ENCODE measurements around the gene ADAMTSL3.

The ADAMTSL3 gene

DNA sequence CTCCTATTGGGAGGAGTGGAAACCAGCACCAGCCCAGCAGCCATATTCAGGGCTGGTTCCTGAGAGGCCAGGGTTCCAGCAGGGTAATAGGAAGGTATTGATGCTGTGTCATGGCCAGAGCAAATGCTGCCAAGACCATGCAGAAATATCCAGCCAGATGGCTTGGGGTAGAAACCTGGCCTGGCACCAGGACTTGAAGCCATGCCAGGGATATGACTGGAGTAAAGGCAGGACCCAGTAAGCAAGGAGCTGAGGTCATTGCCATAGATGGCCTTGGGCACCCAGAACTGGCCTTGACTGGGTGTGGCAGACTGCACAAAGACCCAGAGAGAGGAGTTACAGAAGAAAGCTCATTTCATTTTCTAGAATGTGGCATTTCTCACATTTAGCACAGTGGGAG, 324.1 kb downstream of the ADAMTSL3 start:
- no peak for DNase-seq (ENCODE audit: low read depth)

DNA sequence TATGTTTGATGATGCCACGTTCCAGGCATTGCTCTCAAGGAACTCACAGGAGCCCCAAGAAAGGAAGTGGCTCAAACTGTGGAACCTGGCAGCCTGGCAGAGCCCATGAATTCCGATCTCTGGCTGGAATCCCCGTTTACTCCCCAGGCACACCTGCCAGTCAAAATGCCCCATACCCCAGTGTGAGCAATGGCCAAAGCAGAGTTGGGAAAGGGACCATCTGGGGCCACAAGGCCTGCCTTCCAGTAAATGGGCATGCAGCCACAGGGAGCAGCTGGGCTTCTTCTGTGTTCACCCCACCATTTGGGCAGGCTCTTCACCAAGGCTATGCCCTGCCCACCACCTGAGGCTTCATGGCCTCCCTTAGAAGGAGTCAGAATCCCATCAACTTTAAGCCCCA, 324.7 kb downstream of the ADAMTSL3 start:
- no peak for DNase-seq (ENCODE audit: low read depth)

- DNase-seq (ENCODE audit: low read depth): no peak
These were observed 326.7 kb downstream of the ADAMTSL3 start for GRCh38 chr15:83980637-83981036.

DNA sequence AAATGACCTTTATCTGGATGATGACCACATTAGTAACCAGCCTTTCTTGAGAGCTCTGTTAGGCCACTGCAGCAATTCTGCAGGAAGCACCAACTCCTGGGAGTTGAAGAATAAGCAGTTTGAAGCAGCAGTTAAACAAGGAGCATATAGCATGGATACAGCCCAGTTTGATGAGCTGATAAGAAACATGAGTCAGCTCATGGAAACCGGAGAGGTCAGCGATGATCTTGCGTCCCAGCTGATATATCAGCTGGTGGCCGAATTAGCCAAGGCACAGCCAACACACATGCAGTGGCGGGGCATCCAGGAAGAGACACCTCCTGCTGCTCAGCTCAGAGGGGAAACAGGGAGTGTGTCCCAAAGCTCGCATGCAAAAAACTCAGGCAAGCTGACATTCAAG, 328.8 kb downstream of the ADAMTSL3 start:
- DNase-seq (ENCODE audit: low read depth): no peak

- no peak for DNase-seq (ENCODE audit: low read depth)
These were observed 329.9 kb downstream of the ADAMTSL3 start for GRCh38 chr15:83983634-83984458.

- DNase-seq (ENCODE audit: low read depth): no peak
These were observed 330.7 kb downstream of the ADAMTSL3 start for GRCh38 chr15:83984601-83985000.

DNA sequence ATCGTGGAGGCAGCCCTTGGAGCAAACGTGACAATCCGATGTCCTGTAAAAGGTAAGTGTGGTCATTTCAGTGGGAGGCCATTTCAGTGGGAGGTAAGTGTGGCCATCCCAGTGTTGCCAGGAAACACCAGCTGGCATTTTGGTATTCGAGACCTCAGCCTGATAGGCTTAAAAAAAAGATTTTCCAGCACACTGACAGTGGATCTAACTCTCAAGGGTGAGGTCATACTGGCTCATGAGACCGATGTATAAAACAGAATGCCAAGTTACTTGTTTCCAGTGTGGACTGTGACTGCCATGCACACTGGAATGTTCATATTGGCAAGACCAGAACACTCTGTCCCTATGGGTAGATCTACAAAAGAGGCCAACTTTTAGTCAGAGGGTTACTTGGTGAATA, 337.2 kb downstream of the ADAMTSL3 start:
- DNase-seq (ENCODE audit: low read depth): no peak

DNA sequence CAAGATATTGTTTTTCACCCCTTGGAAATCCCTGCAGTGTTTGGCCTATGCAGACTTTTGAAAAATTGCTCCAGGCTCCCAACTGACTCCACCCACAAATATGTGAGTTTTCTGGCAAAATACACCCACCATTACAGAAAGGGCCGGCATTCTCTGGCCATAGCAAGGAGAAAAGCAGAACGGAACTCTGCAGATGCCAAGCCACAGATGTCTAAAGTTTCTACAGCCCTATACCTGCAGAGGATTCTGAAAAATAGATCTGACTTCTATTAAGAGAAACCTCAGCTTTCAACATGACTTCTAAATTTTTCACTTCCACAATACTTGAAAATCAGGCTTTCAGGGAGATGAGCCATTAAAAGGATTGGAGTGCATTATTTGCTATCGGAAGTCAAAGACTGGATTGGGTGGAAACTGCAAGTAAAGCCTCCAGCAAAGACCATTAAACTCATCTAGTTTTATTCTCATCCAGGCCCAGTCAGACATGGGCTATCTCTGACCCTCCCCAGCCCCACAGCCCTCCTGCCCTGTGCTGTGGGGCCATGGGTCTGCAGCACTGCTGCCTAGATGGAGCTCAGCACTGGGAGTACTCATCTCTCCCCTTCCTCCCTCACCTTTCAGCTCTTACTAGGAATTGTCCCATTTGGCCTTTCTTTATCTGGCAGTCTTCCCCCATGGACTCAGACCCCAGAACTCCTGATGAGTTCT, 338.6 kb downstream of the ADAMTSL3 start:
- DNase-seq (ENCODE audit: low read depth): no peak

DNA sequence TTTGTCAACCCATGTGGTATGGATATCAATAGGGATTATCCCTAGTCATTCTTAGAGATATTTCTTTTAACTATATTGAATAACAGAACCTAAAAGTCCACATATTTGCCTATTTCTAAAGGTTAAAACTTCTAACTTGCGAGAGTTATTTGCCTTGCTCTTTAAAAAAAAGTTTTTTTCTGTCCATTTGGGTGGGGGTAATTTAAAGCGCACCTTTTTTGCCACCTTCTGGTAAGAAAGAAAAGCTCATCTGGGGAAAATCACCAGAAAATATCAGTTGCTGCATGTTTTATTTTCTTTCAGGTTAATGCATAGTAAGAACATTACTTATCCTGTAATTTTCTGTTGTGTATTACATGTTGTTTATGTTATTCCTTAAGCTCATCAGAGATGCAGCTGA, 339.7 kb downstream of the ADAMTSL3 start:
- DNase-seq (ENCODE audit: low read depth): no peak

DNA sequence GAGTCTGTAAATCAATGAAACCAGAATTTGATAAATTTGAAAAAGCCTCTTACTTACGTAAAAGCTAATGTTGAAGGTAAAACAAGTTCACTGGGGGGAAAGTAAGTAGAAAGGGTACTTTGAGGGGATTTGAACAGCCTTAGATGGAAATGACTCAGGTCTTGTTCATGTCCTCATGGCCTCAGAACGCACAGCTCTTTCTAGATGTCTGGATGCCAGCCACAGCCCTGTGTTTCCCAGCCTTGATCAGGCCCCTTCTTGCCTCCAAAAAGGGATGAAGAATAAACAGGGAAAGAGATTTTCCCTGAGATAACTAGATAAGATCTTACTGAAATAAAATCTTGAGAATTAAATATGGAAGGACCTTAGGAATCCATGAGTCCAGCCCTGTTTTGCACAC, 344.6 kb downstream of the ADAMTSL3 start:
- DNase-seq (ENCODE audit: low read depth): no peak

GRCh38 chr15:83999396-84000135, 345.6 kb downstream of the ADAMTSL3 start:
- DNase-seq (ENCODE audit: low read depth): no peak

- no peak for DNase-seq (ENCODE audit: low read depth)
These were observed 347.1 kb downstream of the ADAMTSL3 start for GRCh38 chr15:84001037-84001436.

GRCh38 chr15:84001655-84002054, 347.7 kb downstream of the ADAMTSL3 start:
- DNase-seq (ENCODE audit: low read depth): no peak

- DNase-seq (ENCODE audit: low read depth): no peak
These were observed 350.0 kb downstream of the ADAMTSL3 start for GRCh38 chr15:84003791-84004503.

DNA sequence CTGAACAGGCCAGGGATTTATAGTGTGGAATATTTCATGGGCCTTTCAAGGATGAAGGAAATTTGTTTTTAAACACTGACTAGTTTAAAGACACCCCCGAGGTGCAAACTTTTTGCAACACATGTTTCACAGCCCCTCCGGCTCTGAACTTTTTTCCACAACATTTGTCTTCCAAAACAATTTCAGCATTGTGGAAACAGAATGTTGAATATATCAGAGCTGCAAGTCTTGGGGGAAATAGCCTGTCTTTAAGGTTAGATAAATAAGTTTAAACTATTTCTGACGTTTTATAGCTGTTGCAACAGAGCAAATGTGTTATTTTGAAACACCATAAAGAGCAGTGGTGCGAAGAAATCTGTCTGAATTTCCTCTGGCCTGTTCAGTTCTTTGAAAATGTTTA, 352.5 kb downstream of the ADAMTSL3 start:
- no peak for DNase-seq (ENCODE audit: low read depth)

DNA sequence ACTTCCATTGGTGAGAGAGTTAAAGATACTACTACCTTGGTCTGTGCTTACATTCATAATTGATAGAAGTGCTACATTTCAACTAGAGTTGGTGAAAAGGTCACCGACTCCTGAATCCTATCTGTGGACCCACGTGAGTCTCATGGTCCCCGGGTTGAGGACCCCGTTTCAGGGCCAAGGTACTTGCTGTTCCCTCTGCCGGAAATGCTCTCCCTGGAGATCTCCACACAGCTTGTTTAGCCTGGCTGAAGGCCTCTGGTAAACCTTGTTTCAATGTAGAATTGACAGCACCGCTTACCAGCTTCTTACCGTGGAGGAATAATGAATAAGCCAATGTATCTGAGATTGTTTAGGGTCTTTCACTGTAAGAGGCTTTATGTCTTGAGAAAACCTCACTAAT, 355.7 kb downstream of the ADAMTSL3 start:
- no peak for DNase-seq (ENCODE audit: low read depth)

GRCh38 chr15:84010246-84010645, 356.3 kb downstream of the ADAMTSL3 start:
- DNase-seq (ENCODE audit: low read depth): no peak

- no peak for DNase-seq (ENCODE audit: low read depth)
These were observed 362.4 kb downstream of the ADAMTSL3 start for GRCh38 chr15:84016371-84016770.

DNA sequence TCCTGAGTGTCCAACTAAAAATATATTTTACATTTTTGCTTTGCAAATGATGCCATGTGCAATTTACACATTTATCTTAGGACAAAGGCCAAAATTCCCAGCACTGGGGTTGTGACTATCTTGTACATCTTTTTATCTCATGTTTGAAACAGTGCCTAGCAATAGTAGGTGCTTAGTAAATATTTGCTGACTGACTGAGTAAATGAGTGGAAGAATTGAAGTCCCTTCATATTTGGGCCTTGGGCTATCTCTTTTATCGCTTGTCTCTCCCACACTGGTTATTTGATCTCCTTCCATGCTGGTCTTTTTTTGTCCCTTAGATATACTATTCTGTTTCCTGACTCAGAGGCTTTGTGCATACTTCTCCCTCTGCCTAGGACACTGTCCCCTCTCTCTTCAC, 368.6 kb downstream of the ADAMTSL3 start:
- no peak for DNase-seq (ENCODE audit: low read depth)

DNA sequence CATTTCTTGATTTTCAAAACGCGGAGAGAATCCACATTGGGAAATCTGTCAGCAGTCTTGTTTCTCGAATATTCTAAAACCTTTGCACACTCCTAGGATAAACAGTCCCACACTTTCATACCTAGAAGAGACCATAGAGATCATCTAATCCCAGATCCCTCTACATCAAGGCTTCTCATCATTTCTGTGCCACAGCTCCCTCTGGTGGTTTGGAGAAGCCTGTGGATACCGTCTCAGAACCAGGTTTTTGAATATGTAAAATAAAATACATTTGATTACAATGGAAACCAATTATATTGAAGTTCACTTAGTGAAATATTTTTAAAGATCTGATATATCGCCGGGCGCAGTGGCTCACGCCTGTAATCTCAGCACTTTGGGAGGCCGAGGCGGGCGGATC, 369.7 kb downstream of the ADAMTSL3 start:
- no peak for DNase-seq (ENCODE audit: low read depth)

- DNase-seq (ENCODE audit: low read depth): no peak
These were observed 380.1 kb downstream of the ADAMTSL3 start for GRCh38 chr15:84033793-84034553.
